Parathyroid adenoma (tissue), 2 donors: ENCODE results near the gene VPS18.
A peak's percentile ranks its signal among the peaks of the same experiment; 100 is the strongest.

Experiments used
- H2AFZ ChIP-seq: fragments of 300-600 bp; sonication (generic); one replicate; pipeline ENCODE4 v1.7.0; 2017; ENCODE audit warnings: antibody characterized with exemption, mild to moderate bottlenecking
- H3K27ac ChIP-seq: fragments of 300-600 bp; sonication (generic); one replicate; pipeline ENCODE4 v1.7.0; 2017
- H3K27me3 ChIP-seq: fragments of 300-600 bp; sonication (generic); one replicate; pipeline ENCODE4 v1.7.0; 2017; ENCODE audit warnings: low read length; ENCODE audit not compliant: control insufficient read depth, insufficient read depth
- H3K36me3 ChIP-seq: fragments of 300-600 bp; sonication (generic); one replicate; pipeline ENCODE4 v1.7.0; 2017; ENCODE audit warnings: low read length; ENCODE audit not compliant: control insufficient read depth, insufficient read depth
- H3K4me1 ChIP-seq: fragments of 300-600 bp; sonication (generic); one replicate; pipeline ENCODE4 v1.7.0; 2017; ENCODE audit warnings: control low read depth
- H3K4me2 ChIP-seq: fragments of 300-600 bp; sonication (generic); one replicate; pipeline ENCODE4 v1.7.0; 2017; ENCODE audit warnings: low read length
- H3K4me3 ChIP-seq: fragments of 300-600 bp; sonication (generic); one replicate; pipeline ENCODE4 v1.7.0; 2017; ENCODE audit warnings: low read depth, low read length
- H3K79me2 ChIP-seq: fragments of 300-600 bp; sonication (generic); one replicate; pipeline ENCODE4 v1.7.0; 2017; ENCODE audit warnings: control low read depth
- H3K9ac ChIP-seq: fragments of 300-600 bp; sonication (generic); one replicate; pipeline ENCODE4 v1.7.0; 2017; ENCODE audit warnings: mild to moderate bottlenecking
- H3K9me3 ChIP-seq: fragments of 300-600 bp; sonication (generic); one replicate; pipeline ENCODE4 v1.7.0; 2017; ENCODE audit warnings: low read length; ENCODE audit not compliant: control insufficient read depth
- CTCF ChIP-seq: fragments of 300-600 bp; sonication (generic); IDR thresholded peaks from one replicate; pipeline ENCODE4 v1.7.0; 2017; ENCODE audit warnings: antibody characterized with exemption, mild to moderate bottlenecking
- donor health status: primary hyperparathyroidism.

Gene VPS18

GRCh38 chr15:40891138-40891537 lies 3.1 kb upstream of the VPS18 start:
- no peak for TF ChIP-seq CTCF
- H3K4me3 ChIP-seq: no peak overlapping the region
- H3K4me1 ChIP-seq: peaks cover 5% of the 10 kb centered on the region
- no peak overlapping the region for H2AFZ ChIP-seq
- no peaks in the 10 kb centered on the region for H3K9me3 ChIP-seq
- H3K4me2 ChIP-seq: no peak overlapping the region
- H3K9ac ChIP-seq: no peak overlapping the region
- H3K27me3 ChIP-seq: no peaks in the 10 kb centered on the region
- no peak overlapping the region for H3K27ac ChIP-seq
- H3K79me2 ChIP-seq: no peaks in the 10 kb centered on the region
- no peaks in the 10 kb centered on the region for H3K36me3 ChIP-seq

GRCh38 chr15:40891810-40892446 lies 2.3 kb upstream of the VPS18 start:
- no peaks in the 10 kb centered on the region for H3K36me3 ChIP-seq
- no peak overlapping the region for H3K27ac ChIP-seq
- no peak overlapping the region for H3K9ac ChIP-seq
- TF ChIP-seq CTCF: peak; percentile 67
- peak overlapping the region; percentile 69 for H2AFZ ChIP-seq
- no peaks in the 10 kb centered on the region for H3K9me3 ChIP-seq
- no peaks in the 10 kb centered on the region for H3K27me3 ChIP-seq
- no peak overlapping the region for H3K4me3 ChIP-seq
- no peak overlapping the region for H3K4me2 ChIP-seq
- no peaks in the 10 kb centered on the region for H3K79me2 ChIP-seq
- H3K4me1 ChIP-seq: peaks cover 5% of the 10 kb centered on the region

- no peaks in the 10 kb centered on the region for H3K27me3 ChIP-seq
- no peak overlapping the region for H2AFZ ChIP-seq
- no peaks in the 10 kb centered on the region for H3K9me3 ChIP-seq
- H3K4me1 ChIP-seq: peaks cover 5% of the 10 kb centered on the region
- no peaks in the 10 kb centered on the region for H3K36me3 ChIP-seq
- no peak overlapping the region for H3K27ac ChIP-seq
- H3K79me2 ChIP-seq: no peaks in the 10 kb centered on the region
- no peak overlapping the region for H3K4me3 ChIP-seq
- TF ChIP-seq CTCF: no peak
- no peak overlapping the region for H3K4me2 ChIP-seq
- H3K9ac ChIP-seq: no peak overlapping the region
These were observed 1.7 kb upstream of the VPS18 start for GRCh38 chr15:40892447-40893012.

GRCh38 chr15:40893019-40893670 lies 1.1 kb upstream of the VPS18 start:
- Histone ChIP-seq H3K27me3 (no peaks in the 10 kb centered on the region), H3K9ac (no peak overlapping the region), H3K36me3 (no peaks in the 10 kb centered on the region), H2AFZ (peak overlapping the region; percentile 95), H3K9me3 (no peaks in the 10 kb centered on the region), H3K79me2 (no peaks in the 10 kb centered on the region), H3K4me1 (peaks cover 5% of the 10 kb centered on the region), H3K4me2 (no peak overlapping the region), H3K4me3 (no peak overlapping the region), H3K27ac (no peak overlapping the region)
- TF ChIP-seq CTCF: no peak
